NAMALWA (cell line): ENCODE data around the gene CPSF4L.
"Not testable (repeated sequence)": the region's sequence is repeated elsewhere in the genome, so short reads cannot be mapped to it uniquely, and the experiment has no call there.

Experiments used
- DNase-seq: peaks from one replicate; pipeline ENCODE4 v3.0.0-alpha.2; 2015; ENCODE audit warnings: low spot score

CPSF4L gene

GRCh38 chr17:73261617-73261951 is at the start of gene CPSF4L:
Gene CPSF4L, minus strand, starts transcription at chr17:73261880. Its CDS starts 62 bp downstream, at chr17:73261818.
- no peak for DNase-seq

DNA sequence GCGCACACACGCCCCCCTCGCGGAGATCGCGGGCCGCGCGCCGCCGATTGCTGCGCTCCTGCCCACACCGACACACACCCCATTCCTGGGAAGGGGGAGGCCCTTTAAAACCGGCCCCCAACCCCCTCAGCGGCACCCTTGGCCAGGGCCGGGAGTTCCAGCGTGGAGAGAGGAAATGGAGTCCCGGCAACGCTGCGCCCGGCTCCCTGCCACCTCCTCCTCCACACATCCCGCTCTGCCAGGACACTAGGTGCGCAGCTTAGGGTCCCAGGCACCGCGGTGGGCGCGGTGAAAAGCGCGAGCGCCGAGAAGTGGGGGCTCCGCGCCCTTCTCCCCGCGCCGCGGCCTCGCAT is 49.7 kb upstream of the CPSF4L start:
- no peak for DNase-seq

- DNase-seq: no peak
Observed at GRCh38 chr17:73309727-73310596, 48.3 kb upstream of the CPSF4L start.

GRCh38 chr17:73308959-73309358 is 47.3 kb upstream of the CPSF4L start:
- DNase-seq: not testable (repeated sequence)

- no peak for DNase-seq
Observed at GRCh38 chr17:73308017-73308823, 46.5 kb upstream of the CPSF4L start.

DNA sequence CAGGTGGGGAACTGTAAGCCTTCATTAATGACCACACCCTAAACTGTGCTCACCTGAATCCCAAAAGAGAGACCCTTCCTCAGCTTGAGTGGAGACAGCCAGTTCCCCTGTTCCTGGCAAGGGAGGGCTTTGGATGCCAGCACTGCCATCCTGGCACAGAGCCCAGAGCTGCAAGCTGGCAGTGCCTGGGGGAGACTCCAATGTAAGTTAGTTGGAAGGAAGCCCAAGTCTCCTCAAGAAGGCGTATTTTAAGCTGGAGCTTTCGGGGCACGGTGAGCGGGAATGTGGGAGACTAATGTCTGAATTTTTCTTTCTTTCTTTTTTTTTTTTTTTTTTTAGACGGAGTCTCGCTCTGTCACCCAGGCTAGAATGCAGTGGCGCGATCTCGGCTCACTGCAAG is 45.5 kb upstream of the CPSF4L start:
- no peak for DNase-seq

GRCh38 chr17:73305845-73306836 is 44.5 kb upstream of the CPSF4L start:
- no peak for DNase-seq

- DNase-seq: no peak
Observed at GRCh38 chr17:73304971-73305812, 43.5 kb upstream of the CPSF4L start.

DNA sequence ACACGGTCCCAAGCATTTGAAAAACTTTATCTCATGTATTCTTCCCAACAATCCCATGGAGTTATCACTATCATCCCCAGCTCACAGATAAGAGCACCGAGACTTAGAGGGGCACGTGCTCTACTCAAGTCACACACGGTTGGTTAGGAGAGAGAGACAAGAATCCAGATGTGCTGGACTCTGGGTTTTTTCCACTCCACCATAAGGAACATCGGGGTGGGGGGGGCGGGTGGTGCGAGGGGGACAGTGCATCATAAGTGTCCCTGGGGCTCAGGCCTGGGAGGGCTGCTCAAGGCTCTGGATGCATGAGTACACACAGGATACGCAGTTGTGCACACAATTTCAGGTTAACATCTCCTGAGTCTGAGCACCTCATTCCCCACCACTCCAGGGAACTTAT is 42.8 kb upstream of the CPSF4L start:
- DNase-seq: no peak

GRCh38 chr17:73302189-73302588 is 40.5 kb upstream of the CPSF4L start:
- DNase-seq: no peak

DNA sequence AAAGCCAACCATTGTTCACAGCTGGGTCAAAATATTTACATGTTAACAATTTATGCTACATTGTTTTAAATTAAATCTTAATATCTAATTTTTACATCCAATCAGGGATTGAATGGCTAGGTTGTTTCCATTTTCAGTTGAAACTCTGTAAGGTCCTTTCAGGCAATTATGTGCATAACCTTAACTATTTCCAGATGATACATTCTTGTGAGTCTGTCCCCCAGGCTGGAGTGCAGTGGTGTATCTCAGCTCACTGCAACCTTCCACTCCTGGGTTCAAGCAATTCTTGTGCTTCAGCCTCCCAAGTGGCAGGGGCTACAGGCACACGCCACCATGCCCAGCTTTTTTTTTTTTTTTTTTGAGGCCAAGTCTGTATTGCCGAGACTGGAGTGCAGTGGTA is 39.7 kb upstream of the CPSF4L start:
- DNase-seq: no peak

DNA sequence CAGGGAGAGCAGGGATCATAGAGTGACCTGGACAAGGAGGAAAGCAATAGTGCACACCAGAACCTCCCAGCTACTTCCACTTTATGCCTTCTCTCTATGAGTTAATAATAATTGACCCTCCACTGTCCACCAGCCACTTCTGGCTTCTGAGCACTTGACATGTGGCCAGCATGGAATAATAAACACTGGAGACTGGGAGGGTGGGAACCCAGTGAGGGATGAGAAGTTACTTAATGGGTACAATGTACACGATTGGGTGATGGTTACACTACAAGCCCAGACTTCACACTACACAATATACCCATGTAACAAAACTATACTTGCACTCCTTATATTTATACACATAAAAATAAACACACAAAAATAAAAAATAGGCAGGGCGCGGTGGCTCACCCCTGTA is 38.7 kb upstream of the CPSF4L start:
- DNase-seq: no peak

DNA sequence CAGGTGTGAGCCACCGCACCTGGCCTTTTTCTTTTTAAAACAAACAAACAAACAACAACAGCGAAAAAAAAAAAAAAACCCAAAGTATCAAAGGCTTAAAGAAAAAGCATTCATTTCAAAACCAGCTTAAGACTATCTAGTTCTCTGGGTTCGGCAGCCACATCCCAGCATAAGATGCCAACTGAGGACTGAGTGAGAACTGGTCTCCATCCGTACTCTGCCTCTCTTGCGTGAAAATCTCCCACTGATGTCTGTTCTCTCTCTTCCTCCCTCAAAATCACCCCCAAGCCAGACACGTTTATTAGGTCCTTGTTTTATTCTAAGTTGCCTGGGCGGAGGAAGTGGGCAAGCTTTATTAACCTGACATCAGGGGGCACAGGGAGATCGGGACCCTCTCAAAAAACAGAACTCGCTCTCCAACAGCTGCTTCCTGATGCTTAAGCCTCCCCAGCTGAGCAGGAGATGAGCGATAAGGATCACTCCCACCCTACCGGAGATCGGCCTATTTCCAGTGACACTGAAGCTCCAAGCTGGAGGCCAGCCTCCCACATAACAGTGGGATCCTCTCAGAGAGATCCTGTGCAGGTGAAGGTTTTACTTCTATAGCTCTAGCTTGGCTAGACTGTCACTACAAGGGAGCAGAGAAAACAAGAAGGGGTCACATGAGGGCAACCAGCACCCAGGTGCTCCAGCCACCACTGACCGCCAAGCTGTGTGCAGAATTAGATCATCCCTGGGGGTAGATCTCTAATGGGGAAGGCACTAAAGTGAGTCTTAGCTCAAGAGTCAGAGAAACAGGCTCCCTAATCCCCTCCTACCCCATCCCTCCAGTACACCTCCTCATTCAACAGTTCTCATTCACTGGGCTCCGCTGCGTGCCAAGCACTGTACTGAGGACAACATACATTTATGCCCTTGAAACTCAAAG is 36.5 kb upstream of the CPSF4L start:
- no peak for DNase-seq

DNA sequence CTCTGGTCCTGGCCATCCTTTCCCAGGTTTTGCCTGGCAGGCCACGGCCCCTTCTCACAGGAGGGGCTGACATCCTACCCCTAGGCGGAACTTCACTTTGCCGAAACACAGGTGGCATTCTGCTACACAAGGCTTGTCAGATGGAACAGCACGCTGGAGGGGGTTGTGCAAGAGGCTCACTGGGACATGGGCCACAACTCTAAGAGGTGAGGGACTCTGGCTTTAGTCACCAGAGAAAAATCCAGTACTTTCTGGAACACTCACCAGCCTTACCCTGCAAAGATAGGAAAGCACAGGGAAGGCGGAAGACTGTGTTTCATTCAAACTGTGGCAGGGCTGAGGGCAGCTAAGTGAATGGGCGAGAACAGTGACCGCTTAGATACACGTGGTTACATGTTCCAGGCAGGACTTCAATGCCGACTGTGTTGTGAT is 31.8 kb upstream of the CPSF4L start:
- DNase-seq: no peak

- DNase-seq: no peak
Observed at GRCh38 chr17:73293031-73293430, 31.4 kb upstream of the CPSF4L start.

DNA sequence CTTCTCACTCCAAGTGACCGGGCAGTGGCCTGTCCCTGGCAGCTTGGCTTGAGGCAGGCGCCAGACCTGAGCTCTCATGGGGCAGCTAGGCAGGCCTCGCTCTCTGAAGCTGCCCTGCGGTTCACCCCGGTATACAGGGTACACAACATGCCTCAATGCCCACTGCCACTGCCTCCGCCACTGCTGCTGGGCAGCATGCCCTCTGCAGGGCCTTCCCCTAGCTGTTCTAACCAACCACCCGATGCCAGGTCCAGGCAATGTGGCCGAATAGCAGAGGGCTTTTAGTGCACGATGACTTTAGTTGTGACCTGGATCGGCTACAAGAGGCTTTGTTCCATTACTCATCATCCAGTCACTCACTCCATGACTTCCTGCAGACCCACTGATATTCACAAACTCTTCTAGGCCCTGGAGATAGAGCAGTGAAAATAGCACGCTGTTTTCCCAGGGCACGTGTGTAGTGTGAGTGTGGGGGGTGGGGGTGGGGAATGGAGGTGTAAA is 30.4 kb upstream of the CPSF4L start:
- no peak for DNase-seq

- DNase-seq: no peak
Observed at GRCh38 chr17:73291260-73291801, 29.7 kb upstream of the CPSF4L start.

DNA sequence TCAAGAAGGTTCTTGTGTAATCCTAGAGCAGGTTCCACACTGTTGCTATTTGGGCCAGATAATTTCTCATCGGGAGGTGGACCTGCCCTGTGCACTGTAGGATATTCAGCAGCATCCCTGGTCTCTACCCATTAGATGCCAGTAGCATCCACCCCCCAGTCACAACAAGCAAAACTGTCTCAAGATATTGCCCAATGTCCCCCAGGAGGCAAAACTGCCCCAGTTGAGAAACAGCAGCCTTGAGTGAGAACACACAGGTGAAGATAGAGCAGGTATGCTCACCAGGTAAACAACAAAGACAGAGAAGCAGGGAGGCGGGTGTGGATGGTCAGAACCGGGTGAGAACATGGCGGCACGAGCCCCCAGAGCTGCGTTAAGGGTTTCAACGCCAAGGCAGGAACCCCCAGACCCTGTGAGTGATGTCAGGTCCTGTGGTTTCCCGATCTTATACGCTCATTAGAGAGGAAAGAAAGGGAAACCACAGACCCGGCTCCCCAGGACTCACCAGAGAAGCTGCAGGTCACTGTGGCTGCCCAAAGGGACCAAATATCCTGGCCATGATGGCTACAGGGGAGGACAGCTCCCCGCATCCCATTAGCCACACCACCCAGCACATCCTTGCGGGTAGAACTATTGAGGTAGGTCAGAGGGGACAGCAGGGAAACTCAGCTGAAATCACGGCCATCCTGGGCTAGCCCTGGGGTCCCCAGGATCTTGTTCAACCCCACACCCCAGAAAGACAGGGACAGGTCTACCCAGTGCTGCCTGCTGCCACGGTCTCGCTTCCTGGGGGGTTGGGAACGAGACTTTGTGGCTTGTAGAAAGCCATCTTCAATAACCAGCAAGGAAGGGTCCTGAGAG is 28.9 kb upstream of the CPSF4L start:
- DNase-seq: no peak
